Natural killer cell (primary cell): ENCODE data around the gene HSD17B2. TPM values are rescaled to one million over a fixed set of nuclear protein-coding genes. Genes with fewer than 3 reads are reported as not detected.

Experiments
- ATAC-seq, 3 donors: fragments of 150-1000 bp in 2 of 3; fragments of 200-7000 bp in 1 of 3; cut with Tn5 transposase; 1 replicate in 1 of 3; 2 replicates in 2 of 3; pipeline ENCODE4 v1.10.0; 2021; ENCODE audit warnings: mild to moderate bottlenecking in 2 of 3, moderate library complexity in 2 of 3
- DNase-seq, 2 donors: peaks; one replicate each; pipeline versions ENCODE4 v3.0.0 to v3.0.0-alpha.2; 2013 to 2021; ENCODE audit warnings: mixed read lengths in 1 of 2
- H3K27ac ChIP-seq: one replicate; pipeline ENCODE4 v1.5.1; 2013; ENCODE audit warnings: mild to moderate bottlenecking, low read length
- H3K27me3 ChIP-seq: one replicate; pipeline ENCODE4 v1.6.1; 2013; ENCODE audit warnings: low read length; ENCODE audit not compliant: control insufficient read depth, insufficient read depth
- H3K36me3 ChIP-seq: one replicate; pipeline ENCODE4 v1.6.1; 2013; ENCODE audit warnings: low read length; ENCODE audit not compliant: control insufficient read depth, insufficient read depth
- H3K4me1 ChIP-seq: one replicate; pipeline ENCODE4 v1.6.1; 2013; ENCODE audit warnings: low read length; ENCODE audit not compliant: control insufficient read depth, insufficient read depth
- H3K4me3 ChIP-seq: one replicate; pipeline ENCODE4 v1.5.1; 2013; ENCODE audit warnings: low read length
- H3K9me3 ChIP-seq: one replicate; pipeline ENCODE4 v1.6.1; 2013; ENCODE audit warnings: low read length; ENCODE audit not compliant: control insufficient read depth, insufficient read depth
- H3K27ac Mint-ChIP-seq, 2 donors: one replicate each; pipeline ENCODE4 v1.8.0; 2022; ENCODE audit warnings: mild to moderate bottlenecking in 2 of 2, mixed read lengths in 2 of 2, moderate library complexity in 1 of 2
- H3K27me3 Mint-ChIP-seq, 2 donors: one replicate each; pipeline ENCODE4 v1.8.0; 2022; ENCODE audit warnings: low read depth in 2 of 2, mixed read lengths in 2 of 2
- H3K36me3 Mint-ChIP-seq: one replicate; pipeline ENCODE4 v1.8.0; 2022; ENCODE audit warnings: mixed read lengths
- H3K4me1 Mint-ChIP-seq, 2 donors: one replicate each; pipeline ENCODE4 v1.8.0; 2022; ENCODE audit warnings: mixed read lengths in 2 of 2
- H3K4me3 Mint-ChIP-seq: one replicate; pipeline ENCODE4 v1.8.0; 2022; ENCODE audit warnings: mild to moderate bottlenecking, moderate library complexity, mixed read lengths
- H3K9me3 Mint-ChIP-seq, 2 donors: one replicate each; pipeline ENCODE4 v1.8.0; 2022; ENCODE audit warnings: mixed read lengths in 2 of 2
- WGBS: methylation state at CpG from one replicate; pipeline ENCODE4 v1.1.7; 2013; ENCODE audit warnings: missing lambda C conversion rate; ENCODE audit not compliant: insufficient coverage; 5-methylcytosine and 5-hydroxymethylcytosine counted together
- intact Hi-C: fragments of 100-400 bp; cut with micrococcal nuclease; formaldehyde crosslinking; loops from one replicate; pipeline ENCODE4 v1.14.2; 2022
- total RNA-seq, 4 donors: library from RNA; stranded (reverse); fragments of 120-200 nt in 1 of 4; gene quantifications; one replicate each; pipeline versions ENCODE4 v1.2.3 to v1.2.4, GENCODE V29; 2013 to 2022
- TF ChIP-seq, protein P1 (sequence below): fragments of 200-600 bp; IDR thresholded peaks from one replicate; pipeline ENCODE4 v1.8.0; 2022; ENCODE audit warnings: antibody characterized with exemption

The HSD17B2 gene
- total RNA-seq, 3 donors from 2014 or later (not counting 1 experiment from before 2014, with no cell fraction given): not detected

DNA sequence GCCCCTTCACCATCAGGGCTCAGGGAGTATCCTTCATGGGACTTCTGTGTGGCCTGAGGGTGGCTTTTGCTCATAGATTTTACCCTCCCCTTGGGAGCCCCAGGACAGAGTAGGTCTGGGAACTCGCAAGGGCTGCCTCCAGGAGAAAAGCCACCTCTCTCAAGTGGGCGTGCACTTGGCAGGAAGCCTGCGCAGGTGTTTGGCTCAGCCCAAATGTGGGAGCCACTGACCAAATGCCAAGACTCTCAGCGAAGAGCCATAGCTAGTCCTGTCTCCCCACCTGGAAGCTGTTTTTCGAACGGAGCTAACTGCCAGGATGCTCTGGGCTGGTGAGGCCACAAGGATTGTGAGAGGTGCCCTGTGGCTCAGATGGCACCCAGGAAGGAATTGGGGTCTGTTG lies 2.0 kb upstream of the HSD17B2 start:
- Mint-ChIP-seq H3K4me1 (no peaks in the 10 kb centered on the region), H3K27me3 (peaks cover 13 to 14% of the 10 kb centered on the region in 2 donors), H3K27ac (no peak overlapping the region), H3K36me3 (no peaks in the 10 kb centered on the region), H3K9me3 (no peaks in the 10 kb centered on the region), H3K4me3 (no peak overlapping the region)
- 89% methylated on average over 6 of the region's 6 CpGs for WGBS
- TF ChIP-seq, protein P1, sequence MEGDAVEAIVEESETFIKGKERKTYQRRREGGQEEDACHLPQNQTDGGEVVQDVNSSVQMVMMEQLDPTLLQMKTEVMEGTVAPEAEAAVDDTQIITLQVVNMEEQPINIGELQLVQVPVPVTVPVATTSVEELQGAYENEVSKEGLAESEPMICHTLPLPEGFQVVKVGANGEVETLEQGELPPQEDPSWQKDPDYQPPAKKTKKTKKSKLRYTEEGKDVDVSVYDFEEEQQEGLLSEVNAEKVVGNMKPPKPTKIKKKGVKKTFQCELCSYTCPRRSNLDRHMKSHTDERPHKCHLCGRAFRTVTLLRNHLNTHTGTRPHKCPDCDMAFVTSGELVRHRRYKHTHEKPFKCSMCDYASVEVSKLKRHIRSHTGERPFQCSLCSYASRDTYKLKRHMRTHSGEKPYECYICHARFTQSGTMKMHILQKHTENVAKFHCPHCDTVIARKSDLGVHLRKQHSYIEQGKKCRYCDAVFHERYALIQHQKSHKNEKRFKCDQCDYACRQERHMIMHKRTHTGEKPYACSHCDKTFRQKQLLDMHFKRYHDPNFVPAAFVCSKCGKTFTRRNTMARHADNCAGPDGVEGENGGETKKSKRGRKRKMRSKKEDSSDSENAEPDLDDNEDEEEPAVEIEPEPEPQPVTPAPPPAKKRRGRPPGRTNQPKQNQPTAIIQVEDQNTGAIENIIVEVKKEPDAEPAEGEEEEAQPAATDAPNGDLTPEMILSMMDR: no peak
- no peaks in the 10 kb centered on the region for H3K9me3 ChIP-seq
- H3K27me3 ChIP-seq: no peaks in the 10 kb centered on the region
- DNase-seq (no peak), ATAC-seq (no peak)
- H3K27ac ChIP-seq: no peak overlapping the region
- intact Hi-C loops: no loop called here
- no peaks in the 10 kb centered on the region for H3K4me1 ChIP-seq
- no peak overlapping the region for H3K4me3 ChIP-seq
- no peaks in the 10 kb centered on the region for H3K36me3 ChIP-seq

DNA sequence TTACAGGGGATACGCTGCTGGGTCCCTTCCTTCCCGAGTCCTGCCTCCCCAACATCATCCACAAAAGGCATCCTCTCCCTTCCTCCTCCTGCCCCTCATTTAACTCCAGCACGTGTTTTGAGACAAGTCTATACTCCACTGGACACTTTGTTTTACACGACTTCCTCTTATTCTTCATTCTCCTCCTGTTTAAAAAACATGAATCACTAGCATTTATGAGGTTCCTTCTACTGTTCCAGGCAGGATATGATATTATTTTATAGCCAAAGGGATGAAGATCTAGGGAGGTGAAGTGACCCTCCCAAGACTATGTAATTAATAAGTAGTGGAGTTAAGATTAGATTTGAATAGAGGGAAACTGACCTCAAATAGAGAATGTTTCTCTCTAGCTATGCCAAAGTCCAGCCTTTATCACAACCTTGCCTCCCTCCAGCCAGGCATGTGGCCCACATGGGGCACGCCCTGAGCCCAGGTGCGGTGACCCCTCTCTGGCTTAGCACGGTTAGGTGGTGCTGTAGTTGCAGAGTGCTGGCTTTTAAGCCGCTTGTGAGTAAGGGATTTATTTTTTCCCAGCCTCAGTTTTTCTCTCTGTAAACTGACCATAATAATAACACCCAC lies 1.3 kb upstream of the HSD17B2 start:
- WGBS: 38% methylated on average over 4 of the region's 8 CpGs
- peaks cover 18 to 20% of the 10 kb centered on the region in 2 donors for H3K27me3 Mint-ChIP-seq
- intact Hi-C loops: no loop called here

DNA sequence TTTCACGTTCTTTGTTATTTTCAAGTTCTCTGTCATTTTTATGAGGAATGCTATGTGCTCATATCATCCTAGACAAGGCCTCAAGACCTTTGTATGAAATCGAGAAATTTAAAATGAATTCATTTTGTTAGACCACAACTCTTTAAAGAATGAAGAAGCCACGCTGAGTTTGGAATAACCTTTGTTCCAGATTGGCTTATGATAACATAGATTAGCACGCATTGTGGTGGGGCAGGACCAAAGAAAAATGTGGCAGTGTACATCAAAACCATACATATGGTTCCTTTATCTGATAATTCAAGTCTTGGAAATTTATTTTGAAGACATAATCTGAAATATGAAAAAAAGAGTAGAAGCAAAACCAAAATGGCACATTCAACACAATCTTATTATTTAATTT lies 2.2 kb downstream of the HSD17B2 start:
- 78% methylated on average over 4 of the region's 4 CpGs for WGBS
- Mint-ChIP-seq H3K27me3 (peaks cover 23 to 39% of the 10 kb centered on the region in 2 donors), H3K27ac (no peak overlapping the region), H3K4me1 (no peaks in the 10 kb centered on the region), H3K4me3 (no peak overlapping the region), H3K9me3 (no peaks in the 10 kb centered on the region), H3K36me3 (no peaks in the 10 kb centered on the region)
- intact Hi-C loops: no loop called here
- DNase-seq (no peak), ATAC-seq (no peak)
- Histone ChIP-seq H3K27me3 (no peaks in the 10 kb centered on the region), H3K9me3 (no peaks in the 10 kb centered on the region), H3K36me3 (no peaks in the 10 kb centered on the region), H3K4me1 (no peaks in the 10 kb centered on the region), H3K4me3 (no peak overlapping the region), H3K27ac (no peak overlapping the region)
- TF ChIP-seq, protein P1: no peak

More for the DNA sequence above, 1.3 kb upstream of the HSD17B2 start:
- H3K36me3 ChIP-seq: no peaks in the 10 kb centered on the region
- H3K27ac ChIP-seq: no peak overlapping the region
- Mint-ChIP-seq H3K27ac (no peak overlapping the region), H3K9me3 (no peaks in the 10 kb centered on the region), H3K36me3 (no peaks in the 10 kb centered on the region), H3K4me3 (no peak overlapping the region), H3K4me1 (no peaks in the 10 kb centered on the region)
- no peak for DNase-seq
- TF ChIP-seq, protein P1: no peak
- H3K4me3 ChIP-seq: no peak overlapping the region
- no peaks in the 10 kb centered on the region for H3K27me3 ChIP-seq
- H3K4me1 ChIP-seq: no peaks in the 10 kb centered on the region
- ATAC-seq: no peak
- no peaks in the 10 kb centered on the region for H3K9me3 ChIP-seq

DNA sequence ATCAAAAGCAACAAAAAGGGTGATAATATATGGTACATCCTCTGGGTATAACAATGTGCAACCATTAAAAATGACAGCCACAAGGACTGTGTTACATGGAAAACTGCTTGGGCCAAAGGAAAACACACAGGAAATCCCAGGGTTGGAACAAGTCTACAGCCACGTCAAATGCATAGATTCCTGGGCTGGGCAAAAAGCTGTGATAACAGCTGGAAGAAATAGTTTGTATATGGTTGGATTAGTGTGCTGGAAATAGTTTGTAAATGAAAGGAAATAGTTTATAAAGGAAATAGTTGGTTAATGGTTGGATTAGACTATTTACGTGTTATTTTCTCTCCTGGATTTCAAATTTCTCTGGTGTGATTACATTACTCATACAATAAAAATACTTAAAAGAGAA lies 2.6 kb downstream of the HSD17B2 start:
- Histone ChIP-seq H3K27me3 (no peaks in the 10 kb centered on the region), H3K9me3 (no peaks in the 10 kb centered on the region), H3K27ac (no peak overlapping the region), H3K4me3 (no peak overlapping the region), H3K36me3 (no peaks in the 10 kb centered on the region), H3K4me1 (no peaks in the 10 kb centered on the region)
- intact Hi-C loops: no loop called here
- H3K9me3 Mint-ChIP-seq: no peaks in the 10 kb centered on the region
- H3K36me3 Mint-ChIP-seq: no peaks in the 10 kb centered on the region
- TF ChIP-seq, protein P1: no peak
- peaks cover 20 to 39% of the 10 kb centered on the region in 2 donors for H3K27me3 Mint-ChIP-seq
- H3K4me1 Mint-ChIP-seq: no peaks in the 10 kb centered on the region
- H3K4me3 Mint-ChIP-seq: no peak overlapping the region
- ATAC-seq (no peak), DNase-seq (no peak)
- no peak overlapping the region for H3K27ac Mint-ChIP-seq
- WGBS: 50% methylated on average over 1 of the region's 2 CpGs
